HG02623 (cell line): ENCODE data around the gene MET.
"Not testable (repeated sequence)": the region's sequence is repeated elsewhere in the genome, so short reads cannot be mapped to it uniquely, and the experiment has no call there.

Experiments
- ATAC-seq: cut with Tn5 transposase; IDR thresholded peaks from one replicate; pipeline ENCODE4 v1.9.1; 2021; ENCODE audit warnings: moderate library complexity; ENCODE audit not compliant: unreplicated experiment

Gene MET

DNA sequence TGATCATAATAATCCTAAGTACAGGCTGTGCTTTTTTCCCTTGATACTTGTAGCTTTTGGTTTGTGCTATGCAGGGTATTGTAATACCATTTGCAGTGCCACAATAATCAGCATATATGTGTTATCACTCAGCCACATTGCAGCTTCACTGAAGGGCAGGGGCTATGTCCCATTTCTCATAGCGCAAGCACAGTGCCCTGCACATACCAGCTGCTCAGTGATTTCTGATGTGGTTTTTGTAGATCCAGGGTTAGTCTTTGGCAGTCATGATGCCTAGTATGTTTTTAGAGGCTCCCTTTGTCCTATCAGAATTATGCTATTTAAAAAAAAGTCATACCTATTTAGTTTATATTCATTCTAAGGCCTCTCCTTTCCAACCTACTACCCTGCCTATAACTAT, 25.8 kb downstream of the MET start:
- no peak for ATAC-seq

DNA sequence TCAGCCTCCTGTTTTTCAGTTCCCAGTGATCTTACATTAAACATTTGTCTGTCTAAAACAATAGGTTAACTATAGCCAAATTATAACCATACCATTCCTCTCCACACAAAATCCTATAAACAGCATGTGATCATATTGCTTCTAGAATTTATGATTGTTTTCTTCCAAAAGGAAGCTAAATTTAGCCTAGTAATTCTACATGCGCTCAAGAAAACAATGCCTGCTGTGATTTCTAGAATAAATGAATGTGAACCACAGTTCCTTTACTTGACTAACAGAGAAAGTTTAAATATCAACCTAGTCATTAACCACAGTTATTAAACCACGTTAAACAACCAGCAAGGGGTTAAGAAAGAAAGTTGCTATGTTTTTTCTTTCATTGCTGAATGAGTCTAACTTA, 26.4 kb downstream of the MET start:
- no peak for ATAC-seq

DNA sequence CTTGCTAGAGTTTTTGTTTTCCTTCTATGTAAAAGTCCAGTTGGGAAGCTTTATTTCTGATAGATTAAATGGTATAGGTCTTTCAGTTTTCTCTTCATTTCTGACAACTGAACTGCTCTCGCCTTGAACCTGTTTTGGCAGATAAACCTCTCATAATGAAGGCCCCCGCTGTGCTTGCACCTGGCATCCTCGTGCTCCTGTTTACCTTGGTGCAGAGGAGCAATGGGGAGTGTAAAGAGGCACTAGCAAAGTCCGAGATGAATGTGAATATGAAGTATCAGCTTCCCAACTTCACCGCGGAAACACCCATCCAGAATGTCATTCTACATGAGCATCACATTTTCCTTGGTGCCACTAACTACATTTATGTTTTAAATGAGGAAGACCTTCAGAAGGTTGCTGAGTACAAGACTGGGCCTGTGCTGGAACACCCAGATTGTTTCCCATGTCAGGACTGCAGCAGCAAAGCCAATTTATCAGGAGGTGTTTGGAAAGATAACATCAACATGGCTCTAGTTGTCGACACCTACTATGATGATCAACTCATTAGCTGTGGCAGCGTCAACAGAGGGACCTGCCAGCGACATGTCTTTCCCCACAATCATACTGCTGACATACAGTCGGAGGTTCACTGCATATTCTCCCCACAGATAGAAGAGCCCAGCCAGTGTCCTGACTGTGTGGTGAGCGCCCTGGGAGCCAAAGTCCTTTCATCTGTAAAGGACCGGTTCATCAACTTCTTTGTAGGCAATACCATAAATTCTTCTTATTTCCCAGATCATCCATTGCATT, 27.1 kb downstream of the MET start:
- no peak for ATAC-seq

DNA sequence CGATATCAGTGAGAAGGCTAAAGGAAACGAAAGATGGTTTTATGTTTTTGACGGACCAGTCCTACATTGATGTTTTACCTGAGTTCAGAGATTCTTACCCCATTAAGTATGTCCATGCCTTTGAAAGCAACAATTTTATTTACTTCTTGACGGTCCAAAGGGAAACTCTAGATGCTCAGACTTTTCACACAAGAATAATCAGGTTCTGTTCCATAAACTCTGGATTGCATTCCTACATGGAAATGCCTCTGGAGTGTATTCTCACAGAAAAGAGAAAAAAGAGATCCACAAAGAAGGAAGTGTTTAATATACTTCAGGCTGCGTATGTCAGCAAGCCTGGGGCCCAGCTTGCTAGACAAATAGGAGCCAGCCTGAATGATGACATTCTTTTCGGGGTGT, 27.7 kb downstream of the MET start:
- no peak for ATAC-seq

DNA sequence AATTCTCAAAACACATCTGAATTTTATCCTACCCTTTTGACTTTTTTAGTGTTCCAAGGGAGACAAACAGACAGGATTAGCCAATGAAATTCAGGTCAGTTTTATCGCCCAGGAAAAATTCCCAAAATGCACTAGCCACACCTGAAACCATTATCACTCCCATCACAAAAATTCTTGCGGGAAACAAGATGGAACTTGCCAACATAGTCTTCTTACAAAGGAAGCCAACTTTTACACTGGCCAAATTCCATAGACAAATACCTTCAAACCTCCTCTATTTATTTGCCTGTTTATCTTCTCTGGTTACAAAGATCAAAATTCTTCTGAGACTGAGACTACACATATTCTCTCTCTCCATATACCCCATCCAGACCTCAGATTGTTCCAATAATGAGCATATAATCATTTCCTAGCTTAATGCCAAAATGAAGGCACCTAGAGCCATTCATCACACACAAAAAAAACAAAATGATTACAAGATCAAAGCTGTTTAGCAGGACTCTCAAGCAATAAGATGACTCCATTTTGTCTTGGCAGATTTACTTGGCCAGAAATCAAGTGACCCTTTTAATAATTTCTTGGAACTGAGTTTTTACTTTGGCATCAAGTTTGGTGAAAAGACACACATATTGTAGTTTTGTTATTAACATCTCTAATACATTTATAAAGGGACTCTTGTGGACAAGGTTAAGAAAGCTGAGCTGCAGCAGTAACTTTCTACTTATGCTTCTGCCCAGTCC, 30.2 kb downstream of the MET start:
- no peak for ATAC-seq

DNA sequence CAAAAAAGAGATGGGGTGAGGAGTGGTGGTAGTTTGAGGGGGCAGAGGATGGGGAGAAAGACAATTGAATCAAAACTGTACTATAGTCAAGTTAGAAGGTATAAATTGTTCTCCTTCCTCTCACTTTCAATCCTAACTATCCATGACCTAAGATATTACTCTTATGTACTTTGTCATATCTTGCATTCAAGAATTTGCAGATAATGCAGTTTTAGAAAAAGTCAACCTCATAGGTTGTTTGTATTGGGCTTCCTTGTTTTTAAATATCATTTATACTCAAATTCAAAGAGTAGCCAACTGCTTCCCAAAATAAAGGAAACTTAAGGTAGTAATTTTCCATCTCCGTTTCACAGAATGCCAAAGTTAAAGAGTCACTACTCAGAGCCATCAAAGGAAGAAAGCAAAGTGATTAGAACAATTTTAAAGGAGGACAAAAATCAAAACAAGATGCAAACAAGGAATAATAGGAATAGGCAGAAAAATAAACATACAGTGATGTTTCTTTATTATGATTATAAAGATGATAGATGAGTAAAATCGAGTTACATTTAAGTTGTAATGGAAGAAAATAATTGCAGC, 32.7 kb downstream of the MET start:
- no peak for ATAC-seq

DNA sequence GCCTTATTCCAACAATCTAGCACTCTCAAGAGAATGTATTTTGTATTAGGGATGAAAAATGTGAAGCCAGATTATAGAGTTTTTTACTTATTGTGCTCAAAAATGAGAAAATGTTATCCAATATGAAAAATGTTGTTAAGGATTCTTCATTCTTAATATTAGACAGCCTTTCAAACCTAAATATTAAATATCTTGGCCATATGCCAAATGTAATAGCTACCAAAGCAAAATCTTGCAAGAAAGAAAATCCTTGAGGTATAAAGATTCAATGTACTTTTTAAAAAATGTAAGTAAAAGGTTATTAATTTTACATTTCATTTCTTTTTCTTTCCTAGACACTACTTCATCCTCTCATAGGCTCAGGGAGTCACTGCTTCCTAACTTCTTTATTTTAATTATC, 33.4 kb downstream of the MET start:
- no peak for ATAC-seq

DNA sequence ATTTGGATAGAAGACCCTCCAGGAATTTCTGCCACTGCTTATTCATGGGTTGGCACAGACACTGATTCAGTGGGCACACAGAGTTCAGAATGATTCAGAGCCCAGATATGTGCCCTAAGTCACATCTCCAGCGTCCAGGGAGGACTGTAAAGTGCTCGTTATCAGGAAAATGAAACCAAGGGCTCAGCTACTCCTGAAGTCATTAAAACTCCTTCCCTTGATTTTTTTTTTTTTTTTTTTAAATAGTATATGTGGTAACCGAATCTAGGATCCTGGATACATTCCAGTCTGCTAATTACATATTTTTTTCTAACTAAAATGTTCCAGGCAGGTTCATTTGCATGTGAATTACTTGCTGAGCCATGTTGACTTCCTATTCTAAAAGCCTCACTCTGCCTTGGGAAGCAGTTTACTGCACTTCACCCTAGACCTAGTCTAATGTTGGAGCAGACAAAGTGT, 34.7 kb downstream of the MET start:
- no peak for ATAC-seq

DNA sequence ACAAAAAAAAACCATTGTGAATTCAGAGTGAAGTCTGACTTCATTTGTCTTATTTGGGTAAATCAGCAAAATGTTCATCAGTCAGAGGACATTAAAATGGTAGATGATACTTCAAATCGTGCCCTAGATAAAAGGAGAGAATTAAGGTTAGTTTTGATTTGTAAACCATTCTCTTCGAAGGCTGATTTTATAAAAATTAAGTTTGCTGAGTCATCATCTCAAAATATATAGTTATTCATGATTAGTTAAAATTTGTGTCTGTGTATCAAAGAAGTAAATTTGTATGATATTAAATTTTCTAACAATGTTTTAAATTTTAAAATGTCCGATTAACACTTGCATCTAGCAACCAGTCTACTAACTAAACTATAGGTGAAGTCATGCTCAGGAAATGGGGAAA, 35.3 kb downstream of the MET start:
- no peak for ATAC-seq

DNA sequence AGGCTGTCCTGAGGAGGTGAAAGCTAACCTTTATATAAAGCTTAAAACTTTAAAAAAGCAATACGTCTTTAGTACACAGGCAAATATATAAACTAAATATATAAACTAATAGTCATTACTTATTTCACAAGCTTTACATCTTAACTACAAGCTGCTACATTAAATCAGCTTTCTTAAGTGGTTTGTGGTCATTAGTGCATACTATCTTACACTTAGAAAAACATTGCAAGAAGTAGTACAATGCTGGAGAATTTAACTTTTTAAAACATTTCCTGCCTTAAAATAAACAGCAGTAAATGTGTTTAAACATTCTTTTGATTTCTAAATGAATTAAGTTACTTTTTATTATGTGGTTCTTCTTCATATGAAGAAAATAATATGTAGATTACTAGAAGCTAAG, 36.3 kb downstream of the MET start:
- no peak for ATAC-seq

DNA sequence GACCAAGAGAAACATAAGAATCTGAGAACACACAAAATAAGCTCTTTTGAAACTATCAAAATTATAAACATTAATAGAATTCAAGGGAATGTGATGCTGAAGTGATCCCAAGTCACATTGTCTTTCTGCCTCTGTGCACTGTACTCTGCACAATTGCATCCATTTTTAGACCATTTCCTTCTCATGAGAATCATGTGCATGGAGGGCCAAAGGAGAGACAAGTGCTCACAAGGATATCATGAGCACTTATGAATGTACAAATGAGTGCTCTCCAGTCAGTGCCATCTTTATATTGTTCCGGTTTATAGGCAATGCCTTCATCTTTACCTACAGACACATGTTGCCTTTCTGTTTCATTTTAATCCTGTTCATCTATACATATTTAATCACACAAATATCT, 36.9 kb downstream of the MET start:
- ATAC-seq: no peak

DNA sequence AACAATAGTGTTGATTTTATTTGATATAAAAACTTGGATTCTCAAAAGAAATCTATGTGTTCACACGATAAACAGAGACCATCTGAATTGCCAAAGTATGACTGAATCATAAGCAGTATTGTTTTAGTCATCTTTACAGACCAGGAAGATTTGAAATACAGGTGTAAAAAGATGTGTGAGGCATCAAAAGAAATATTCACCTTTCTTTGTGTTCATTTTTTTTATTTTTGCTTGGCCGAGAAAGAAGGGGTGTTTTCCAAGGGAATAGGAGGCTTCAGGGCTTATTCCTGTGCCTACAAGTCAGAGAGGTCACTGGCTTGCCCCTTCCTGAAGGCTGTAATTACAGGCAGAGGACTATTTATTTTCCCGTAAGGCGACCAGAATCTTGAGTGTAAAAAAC, 37.3 kb downstream of the MET start:
- ATAC-seq: no peak

DNA sequence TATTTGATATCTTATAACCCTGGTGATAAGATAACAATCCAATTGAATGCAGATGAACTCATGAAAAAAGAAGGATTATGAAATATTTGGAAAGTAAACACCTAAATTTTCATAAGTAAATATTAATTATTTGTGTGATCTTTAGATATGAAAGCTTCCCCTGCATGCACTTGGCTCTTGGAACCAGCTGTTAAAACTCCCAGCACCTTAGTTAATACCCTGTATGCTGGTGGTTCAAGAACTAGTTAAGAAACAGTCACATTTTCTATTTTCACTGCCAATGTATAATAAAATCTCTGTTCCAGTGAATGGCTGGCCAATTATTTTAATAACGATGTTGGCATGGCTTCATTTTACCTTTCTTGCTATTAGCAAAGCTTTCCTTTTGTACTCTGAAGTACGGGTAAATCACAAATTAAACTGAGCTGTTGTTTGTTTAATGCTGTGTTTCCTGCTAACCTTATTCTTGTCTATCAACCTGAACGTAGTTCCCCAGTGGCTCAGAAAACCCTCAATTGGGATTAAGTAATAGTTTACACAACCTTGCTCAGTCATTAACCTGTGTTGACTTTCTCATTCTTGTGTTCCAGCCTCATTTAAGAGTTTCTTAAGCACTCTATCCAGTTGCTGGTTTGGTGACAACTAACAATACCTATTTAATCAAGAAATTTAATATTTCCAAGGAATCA, 38.9 kb downstream of the MET start:
- no peak for ATAC-seq

DNA sequence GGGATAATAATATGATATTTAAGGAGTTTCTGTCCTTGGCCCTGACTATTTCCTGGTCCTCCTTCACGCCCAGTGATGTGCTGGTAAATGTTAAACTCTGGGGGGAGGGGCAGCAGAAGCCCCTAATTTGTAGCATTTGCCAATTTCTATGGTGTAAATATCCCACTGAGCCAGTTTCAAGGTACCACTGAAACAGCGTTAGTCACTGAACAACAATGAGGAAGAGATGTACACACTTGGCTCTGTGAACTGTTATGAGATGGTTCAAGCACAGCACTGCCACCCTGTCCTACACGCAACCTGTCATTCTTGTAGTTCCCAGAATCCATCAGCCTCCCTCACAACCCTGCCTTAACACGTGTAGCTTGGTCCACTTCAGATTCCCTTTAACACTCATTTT, 39.8 kb downstream of the MET start:
- no peak for ATAC-seq

DNA sequence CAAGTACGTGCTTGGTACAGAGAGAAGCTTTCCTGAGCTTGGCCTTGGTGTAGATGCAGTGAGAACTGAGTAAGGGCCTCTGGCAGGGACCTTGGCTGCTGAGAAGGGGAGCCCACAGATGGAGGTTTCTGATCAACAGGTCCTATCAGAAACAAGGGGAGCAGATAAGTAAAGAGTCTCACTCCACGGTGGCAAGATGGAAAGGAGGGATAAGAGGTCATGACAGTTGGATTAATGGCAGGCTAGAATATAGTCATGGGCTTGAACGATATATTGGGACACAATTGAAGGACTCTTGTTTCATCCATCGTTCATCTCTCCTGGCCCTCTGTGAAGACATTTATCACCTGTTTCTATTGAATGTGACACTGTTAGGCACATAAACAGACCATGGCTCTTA, 41.5 kb downstream of the MET start:
- ATAC-seq: no peak

DNA sequence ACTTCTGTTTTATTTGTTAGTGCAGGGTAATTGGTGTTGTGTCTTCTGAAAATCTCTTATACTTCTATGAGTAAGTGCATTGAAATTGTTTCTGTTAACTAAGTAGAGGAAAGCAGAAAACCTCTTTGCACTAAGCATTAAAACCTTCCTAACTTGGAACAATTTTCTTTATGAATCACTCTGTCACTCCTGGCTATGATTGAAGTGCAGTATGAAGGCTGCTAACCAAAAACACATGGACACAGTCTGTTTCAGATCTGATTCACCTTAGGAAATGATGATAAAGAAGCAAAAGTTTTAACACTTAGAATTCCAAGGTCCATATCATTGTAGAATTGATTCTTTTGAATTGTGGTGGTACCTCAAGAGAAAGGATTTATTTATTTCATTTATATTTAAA, 41.9 kb downstream of the MET start:
- ATAC-seq: no peak

DNA sequence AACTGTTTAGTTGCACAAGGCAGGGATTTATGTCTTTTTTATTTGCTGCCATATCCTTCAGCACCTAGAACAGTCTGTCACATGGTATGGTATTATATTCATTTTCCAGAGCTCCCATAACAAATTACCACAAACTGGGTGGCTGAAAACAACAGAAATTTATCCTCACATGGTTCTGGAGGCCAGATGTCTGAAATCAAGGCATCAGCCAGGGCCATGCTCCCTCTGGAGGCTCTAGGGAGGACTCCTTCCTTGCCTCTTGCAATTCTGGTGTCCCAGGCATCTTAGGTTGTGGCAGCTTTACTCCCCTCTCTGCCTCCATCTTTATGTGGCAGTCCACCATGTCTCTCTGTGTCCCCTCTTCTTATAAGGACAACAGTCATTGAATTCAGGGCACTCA, 43.1 kb downstream of the MET start:
- ATAC-seq: no peak

DNA sequence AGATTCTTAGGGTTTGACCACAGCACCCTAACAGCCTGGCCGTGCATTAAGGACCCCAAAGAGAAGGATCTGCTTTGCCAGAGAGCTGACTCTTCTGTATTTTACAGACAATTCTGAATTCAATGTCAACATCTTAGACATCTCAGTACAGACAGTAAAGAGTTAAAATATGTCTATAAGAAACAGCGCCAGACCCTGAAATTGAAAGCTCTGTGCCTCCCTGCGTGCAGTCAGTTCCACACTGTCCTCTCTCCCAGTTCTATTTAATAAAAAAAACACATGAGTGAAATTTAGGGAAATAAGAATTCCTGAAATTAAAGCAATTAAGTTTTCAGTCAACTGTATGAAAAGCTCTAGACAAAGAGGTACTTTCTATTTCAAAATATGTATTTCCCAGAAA, 45.1 kb downstream of the MET start:
- ATAC-seq: no peak

DNA sequence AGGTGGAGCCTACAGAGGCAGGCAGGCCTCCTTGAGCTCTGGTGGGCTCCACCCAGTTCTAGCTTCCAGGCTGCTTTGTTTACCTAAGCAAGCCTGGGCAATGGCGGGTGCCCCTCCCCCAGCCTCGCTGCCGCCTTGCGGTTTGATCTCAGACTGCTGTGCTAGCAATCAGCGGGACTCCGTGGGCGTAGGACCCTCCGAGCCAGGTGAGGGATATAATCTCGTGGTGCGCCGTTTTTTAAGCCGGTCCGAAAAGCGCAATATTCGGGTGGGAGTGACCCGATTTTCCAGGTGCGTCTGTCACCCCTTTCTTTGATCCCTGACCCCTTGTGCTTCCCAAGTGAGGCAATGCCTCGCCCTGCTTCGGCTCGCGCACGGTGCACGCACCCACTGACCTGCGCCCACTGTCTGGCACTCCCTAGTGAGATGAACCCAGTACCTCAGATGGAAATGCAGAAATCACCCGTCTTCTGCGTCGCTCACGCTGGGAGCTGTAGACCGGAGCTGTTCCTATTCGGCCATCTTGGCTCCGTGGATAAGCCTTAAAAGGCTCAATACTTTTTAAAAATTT, 52.0 kb downstream of the MET start:
- not testable (repeated sequence) for ATAC-seq

DNA sequence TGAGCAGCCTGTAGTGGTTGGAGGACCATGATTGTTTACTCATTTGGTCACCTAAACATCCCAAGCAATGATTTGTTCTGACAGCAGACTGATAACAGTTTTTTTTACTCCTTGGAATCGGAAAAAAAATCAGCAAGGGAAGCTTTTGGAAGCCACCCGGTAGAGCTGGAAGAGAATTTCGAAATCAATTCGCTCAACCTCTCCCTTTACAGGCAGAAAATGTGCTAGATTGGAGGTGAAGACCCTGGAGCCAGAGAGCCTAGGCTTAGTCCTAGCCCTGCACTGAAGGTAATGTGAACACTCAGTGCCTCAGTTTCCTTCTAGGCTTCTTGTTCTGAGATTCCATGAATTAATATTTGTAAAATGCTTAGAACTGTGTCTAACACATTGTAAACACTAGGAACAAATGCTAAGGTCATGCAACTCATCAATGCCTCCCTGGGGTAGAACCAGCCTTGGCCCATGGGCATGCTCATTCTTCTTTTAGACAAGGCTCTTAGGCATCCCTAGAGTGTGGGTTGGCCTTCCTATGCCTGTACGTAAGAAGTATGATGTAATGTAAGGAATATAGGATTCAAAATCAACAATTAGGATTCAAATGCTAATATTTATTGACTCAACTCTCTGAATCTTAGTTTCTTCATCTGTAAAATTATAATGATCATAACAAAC, 52.7 kb downstream of the MET start:
- ATAC-seq: no peak

DNA sequence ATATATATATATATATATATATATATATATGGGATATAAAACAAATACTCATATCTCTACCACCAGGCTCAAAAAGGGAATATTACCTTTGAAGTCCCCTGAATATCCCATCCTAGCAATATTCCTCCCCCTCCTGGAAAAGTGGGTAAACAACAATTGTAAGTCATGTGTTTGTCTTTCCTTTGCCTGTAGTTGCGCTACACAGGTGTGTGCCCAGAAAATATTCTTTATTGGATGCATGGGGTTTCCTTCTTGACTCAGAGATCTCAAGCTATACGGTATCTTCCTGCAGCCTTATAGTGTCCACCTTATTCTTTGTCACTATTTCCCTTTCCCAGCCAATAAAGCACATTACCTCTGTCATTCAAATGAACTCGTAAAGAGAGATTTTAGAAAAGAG, 54.2 kb downstream of the MET start:
- ATAC-seq: no peak
